SH-SY5Y (cell line): ENCODE data around the gene ARID4B.

Source experiments
- GATA2 ChIP-seq: IDR thresholded peaks from 2 replicates; pipeline ENCODE4 v1.6.1; 2011; ENCODE audit warnings: mild to moderate bottlenecking, low read depth, low read length
- GATA3 ChIP-seq: IDR thresholded peaks from 2 replicates; pipeline ENCODE4 v1.6.1; 2011; ENCODE audit warnings: low read depth, mild to moderate bottlenecking, low read length, moderate library complexity

GRCh38 chr1:235298758-235299157 is 29.2 kb downstream of the ARID4B start:
- TF ChIP-seq GATA3 (no peak), GATA2 (no peak)
